Small intestine (tissue), 7 donors: ENCODE measurements around the gene PI4KA. TPM values are rescaled to one million over a fixed set of nuclear protein-coding genes. Genes with fewer than 3 reads are reported as not detected.
"Not testable (repeated sequence)": the region's sequence is repeated elsewhere in the genome, so short reads cannot be mapped to it uniquely, and the experiment has no call there.

Source experiments
- DNase-seq, 2 donors: peaks; one replicate each; pipeline versions ENCODE4 v3.0.0 to v3.0.0-alpha.2; 2013
- FAIRE-seq: peaks from 2 replicates; lab custom pipeline; 2012; peaks lifted over from hg19 to GRCh38; lab: Jason Lieb, UNC
- H3K27ac ChIP-seq, 3 donors: one replicate each; pipeline ENCODE4 v1.5.1; 2013; ENCODE audit warnings: low read length in 2 of 3, mild to moderate bottlenecking in 2 of 3, control low read depth in 1 of 3, inconsistent platforms in 1 of 3, low read depth in 1 of 3, moderate library complexity in 1 of 3
- H3K27me3 ChIP-seq, 3 donors: one replicate each; pipeline ENCODE4 v1.6.1; 2013; ENCODE audit warnings: low read length in 3 of 3, inconsistent platforms in 1 of 3; ENCODE audit not compliant: control insufficient read depth in 3 of 3, insufficient read depth in 3 of 3
- H3K36me3 ChIP-seq, 3 donors: one replicate each; pipeline ENCODE4 v1.6.1; 2013; ENCODE audit warnings: low read length in 3 of 3, inconsistent platforms in 1 of 3, low read depth in 1 of 3, mild to moderate bottlenecking in 1 of 3, moderate library complexity in 1 of 3; ENCODE audit not compliant: control insufficient read depth in 3 of 3, insufficient read depth in 2 of 3
- H3K4me1 ChIP-seq, 3 donors: one replicate each; pipeline ENCODE4 v1.6.1; 2013; ENCODE audit warnings: low read length in 2 of 3, inconsistent platforms in 1 of 3, low read depth in 1 of 3, mild to moderate bottlenecking in 1 of 3, moderate library complexity in 1 of 3; ENCODE audit not compliant: control insufficient read depth in 3 of 3, insufficient read depth in 2 of 3
- H3K4me3 ChIP-seq, 3 donors: one replicate each; pipeline ENCODE4 v1.5.1; 2013; ENCODE audit warnings: low read length in 3 of 3, control low read depth in 1 of 3, inconsistent platforms in 1 of 3, low read depth in 1 of 3, mild to moderate bottlenecking in 1 of 3, moderate library complexity in 1 of 3
- H3K9me3 ChIP-seq, 2 donors: one replicate each; pipeline ENCODE4 v1.6.1; 2013; ENCODE audit warnings: low read depth in 1 of 2, low read length in 1 of 2; ENCODE audit not compliant: control insufficient read depth in 2 of 2, insufficient read depth in 1 of 2
- WGBS, 3 donors: extraction: QIAGEN DNeasy Blood & Tissue Kit; methylation state at CpG; one replicate each; pipeline ENCODE4 v1.1.7; 2013; 5-methylcytosine and 5-hydroxymethylcytosine counted together
- polyA plus RNA-seq, 4 donors: library from polyadenylated mRNA; stranded (reverse) in 3 of 4; unstranded in 1 of 4; fragments of 200-250 nt in 3 of 4; fragments of 120-200 nt in 1 of 4; gene quantifications; one replicate each; pipeline versions ENCODE4 v1.2.1 to v1.2.3, GENCODE V29; 2013
- donor health status: healthy with polysubstance abuse.
- donor health status: control.
- donor health status: control.
- donor health status: Bipolar disorder and iron deficiency.
- donor health status: healthy.

The PI4KA gene
- polyA plus RNA-seq, 4 donors = 40.5 to 82.0 (median 45.8) TPM

DNA sequence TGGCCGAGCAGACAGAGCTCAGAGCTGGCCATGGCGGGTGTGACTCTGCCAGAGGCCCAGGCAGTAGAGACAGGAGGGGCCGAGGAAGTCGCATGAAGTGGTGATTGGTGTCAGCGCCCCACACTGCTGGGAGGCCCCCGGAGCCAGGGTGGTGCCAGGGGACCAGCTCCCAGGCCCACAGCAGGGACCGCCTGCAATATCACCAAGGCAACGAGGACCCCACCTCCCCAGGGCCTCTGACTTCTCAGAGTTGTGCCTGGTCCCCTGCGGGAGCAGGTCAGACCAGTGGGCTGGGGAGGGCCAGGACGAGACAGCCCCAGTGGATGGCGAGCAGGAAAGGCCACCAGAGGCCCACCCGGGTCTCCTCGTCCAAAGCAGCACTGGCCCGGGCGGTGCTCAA, 189.1 kb downstream of the PI4KA start:
- not testable (repeated sequence) for DNase-seq, H3K4me1 ChIP-seq, H3K27ac ChIP-seq, H3K4me3 ChIP-seq, H3K9me3 ChIP-seq, H3K36me3 ChIP-seq, FAIRE-seq
- 81 to 83% (median 83%) methylated on average over 6 to 13 of the region's 15 CpGs for WGBS, 3 donors
- H3K27me3 ChIP-seq = peaks cover 0 to 17% (median 4%) of the 10 kb centered on the region in 3 donors

DNA sequence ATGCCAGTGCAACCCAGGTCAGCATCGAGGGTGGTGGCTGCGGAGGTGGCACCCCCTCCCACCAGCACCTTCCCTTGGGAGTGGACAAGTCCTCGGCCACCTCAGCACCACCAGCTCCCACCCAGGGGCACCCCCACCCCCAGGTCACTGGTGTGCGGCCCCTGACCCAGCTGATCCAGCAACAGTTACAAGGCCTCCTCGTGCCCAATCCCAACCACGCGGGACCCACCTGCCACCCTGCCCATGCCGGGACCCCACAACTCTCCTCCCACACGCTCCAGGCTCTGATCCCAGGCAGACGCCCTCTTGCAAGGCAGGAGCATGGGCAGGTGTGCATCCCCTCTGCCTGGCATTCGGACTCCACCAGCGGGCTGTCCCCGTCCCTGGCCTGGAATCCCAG, 189.8 kb downstream of the PI4KA start:
- peaks cover 0 to 23% (median 7%) of the 10 kb centered on the region in 3 donors for H3K27me3 ChIP-seq
- not testable (repeated sequence) for H3K4me3 ChIP-seq, H3K27ac ChIP-seq, H3K9me3 ChIP-seq, FAIRE-seq, DNase-seq, H3K36me3 ChIP-seq, H3K4me1 ChIP-seq
- 80 to 88% (median 87%) methylated on average over 9 to 13 of the region's 13 CpGs for WGBS, 3 donors

- WGBS, 3 donors = 72 to 90% (median 88%) methylated on average over 13 to 27 of the region's 27 CpGs
- not testable (repeated sequence) for H3K36me3 ChIP-seq, H3K4me1 ChIP-seq, H3K4me3 ChIP-seq, H3K27ac ChIP-seq, FAIRE-seq, DNase-seq, H3K9me3 ChIP-seq
- peaks cover 0 to 22% (median 7%) of the 10 kb centered on the region in 3 donors for H3K27me3 ChIP-seq
These were observed 190.4 kb downstream of the PI4KA start for GRCh38 chr22:20668226-20668625.

DNA sequence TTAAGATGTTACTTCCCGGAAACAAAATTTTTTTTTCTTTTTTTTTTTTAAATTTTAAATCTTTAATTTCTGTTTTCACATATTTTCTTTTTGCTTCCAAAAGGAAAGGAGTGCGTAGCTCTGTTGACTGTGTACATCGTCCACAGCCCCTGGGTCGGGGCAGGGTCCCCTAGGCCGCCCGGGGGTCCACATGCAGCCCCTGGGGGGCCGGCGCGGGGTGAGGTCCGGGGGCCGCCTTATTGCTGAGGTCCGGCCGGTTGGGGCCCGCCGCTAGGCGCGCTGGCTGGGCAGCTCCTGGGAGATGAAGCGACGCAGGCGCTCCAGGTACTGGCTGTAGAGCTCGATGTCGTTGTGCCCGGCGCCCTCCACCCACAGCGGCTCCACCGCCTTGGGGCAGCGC, 191.1 kb downstream of the PI4KA start:
- not testable (repeated sequence) for H3K27ac ChIP-seq, H3K9me3 ChIP-seq, H3K4me3 ChIP-seq, H3K4me1 ChIP-seq, H3K36me3 ChIP-seq, FAIRE-seq, DNase-seq
- peaks cover 0 to 22% (median 7%) of the 10 kb centered on the region in 3 donors for H3K27me3 ChIP-seq
- WGBS, 3 donors = 70 to 78% (median 78%) methylated on average over 7 to 20 of the region's 27 CpGs

- Histone ChIP-seq H3K27me3 (peaks cover 0 to 17% (median 2%) of the 10 kb centered on the region in 3 donors), H3K9me3 (peaks cover 0 to 11% of the 10 kb centered on the region in 2 donors), H3K36me3 (no peaks in the 10 kb centered on the region), H3K4me3 (no peak overlapping the region), H3K27ac (no peak overlapping the region), H3K4me1 (no peaks in the 10 kb centered on the region)
- no peak for DNase-seq
- 65 to 82% (median 79%) methylated on average over 1 of the region's 1 CpG for WGBS, 3 donors
- no peak for FAIRE-seq
These were observed 192.1 kb downstream of the PI4KA start for GRCh38 chr22:20666560-20666959.

DNA sequence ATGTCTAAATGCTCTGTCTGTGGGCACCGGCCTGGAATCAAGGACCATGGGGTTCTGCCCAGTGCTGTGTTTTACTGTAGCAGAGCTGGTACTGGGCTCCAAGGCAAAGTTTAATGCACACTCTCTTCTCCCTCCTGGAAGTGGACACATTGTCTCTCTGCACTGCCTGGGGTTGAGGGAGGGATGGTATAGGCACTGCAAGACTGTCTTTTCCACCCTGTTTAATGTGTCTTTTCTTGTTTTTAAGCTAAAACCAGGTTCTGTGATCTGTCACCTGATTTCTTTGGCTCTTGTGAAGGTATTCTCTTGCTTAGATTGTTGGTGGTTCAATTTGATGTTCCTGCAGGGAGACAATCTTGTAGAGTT, 194.0 kb downstream of the PI4KA start:
- peaks cover 0 to 11% of the 10 kb centered on the region in 2 donors for H3K9me3 ChIP-seq
- no peak for FAIRE-seq

GRCh38 chr22:20663941-20664593, 194.5 kb downstream of the PI4KA start:
- Histone ChIP-seq H3K27me3 (peaks cover 0 to 13% (median 2%) of the 10 kb centered on the region in 3 donors), H3K4me3 (no peak overlapping the region), H3K4me1 (no peaks in the 10 kb centered on the region), H3K36me3 (no peaks in the 10 kb centered on the region), H3K9me3 (peaks cover 0 to 11% of the 10 kb centered on the region in 2 donors), H3K27ac (no peak overlapping the region)
- FAIRE-seq = no peak
- no peak for DNase-seq
- WGBS, 3 donors = 87 to 89% (median 88%) methylated on average over 7 of the region's 7 CpGs

More for the DNA sequence above, 194.0 kb downstream of the PI4KA start:
- Histone ChIP-seq H3K27ac (no peak overlapping the region), H3K36me3 (no peaks in the 10 kb centered on the region), H3K4me3 (no peak overlapping the region), H3K27me3 (peaks cover 0 to 13% (median 2%) of the 10 kb centered on the region in 3 donors), H3K4me1 (no peaks in the 10 kb centered on the region)
- 80 to 100% (median 92%) methylated on average over 1 of the region's 1 CpG for WGBS, 3 donors
- DNase-seq = no peak

- H3K9me3 ChIP-seq = peaks cover 0 to 11% of the 10 kb centered on the region in 2 donors
- WGBS, 3 donors = 94 to 95% (median 95%) methylated on average over 1 of the region's 1 CpG
- DNase-seq = no peak
- FAIRE-seq = no peak
- H3K36me3 ChIP-seq = no peaks in the 10 kb centered on the region
- H3K4me1 ChIP-seq = no peaks in the 10 kb centered on the region
- H3K27me3 ChIP-seq = peaks cover 0 to 13% (median 2%) of the 10 kb centered on the region in 3 donors
- H3K27ac ChIP-seq = no peak overlapping the region
- no peak overlapping the region for H3K4me3 ChIP-seq
These were observed 195.3 kb downstream of the PI4KA start for GRCh38 chr22:20663137-20663828.
